Retina (tissue), 1 donor: ENCODE results near the gene SDCBP2.

Experiments
- DNase-seq: peaks from one replicate; pipeline ENCODE4 v3.0.0-alpha.2; 2016

The SDCBP2 gene

DNA sequence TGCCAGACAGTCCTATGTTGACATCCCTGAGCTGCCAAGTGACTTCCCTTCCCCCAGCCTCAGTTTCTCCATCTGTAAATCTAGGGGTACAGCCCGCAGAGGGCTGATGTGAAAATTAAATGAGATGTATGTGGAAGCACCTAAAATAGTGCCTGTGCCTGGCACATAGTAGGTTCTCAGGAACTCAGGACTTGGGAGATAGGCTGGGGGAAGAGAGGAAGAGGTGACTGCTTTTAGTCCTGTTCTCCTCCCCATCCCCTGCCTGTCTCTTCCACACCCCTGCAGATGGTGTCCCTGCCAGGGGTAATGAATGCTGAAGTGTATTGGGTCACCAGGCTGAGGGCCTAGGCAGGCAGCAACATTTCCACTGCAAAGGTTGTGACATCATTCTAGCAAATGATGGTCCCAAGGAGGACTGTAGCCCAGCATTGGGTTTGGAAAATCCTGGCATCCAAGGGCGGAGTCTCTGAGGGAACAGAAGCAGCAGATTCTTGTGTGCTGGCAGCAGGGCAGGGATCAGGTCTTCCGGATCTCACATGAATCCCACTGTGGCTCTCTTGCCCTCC is 61.0 kb downstream of the SDCBP2 start:
- no peak for DNase-seq

GRCh38 chr20:1267161-1267560 is 61.8 kb downstream of the SDCBP2 start:
- peak; percentile 28 for DNase-seq

DNA sequence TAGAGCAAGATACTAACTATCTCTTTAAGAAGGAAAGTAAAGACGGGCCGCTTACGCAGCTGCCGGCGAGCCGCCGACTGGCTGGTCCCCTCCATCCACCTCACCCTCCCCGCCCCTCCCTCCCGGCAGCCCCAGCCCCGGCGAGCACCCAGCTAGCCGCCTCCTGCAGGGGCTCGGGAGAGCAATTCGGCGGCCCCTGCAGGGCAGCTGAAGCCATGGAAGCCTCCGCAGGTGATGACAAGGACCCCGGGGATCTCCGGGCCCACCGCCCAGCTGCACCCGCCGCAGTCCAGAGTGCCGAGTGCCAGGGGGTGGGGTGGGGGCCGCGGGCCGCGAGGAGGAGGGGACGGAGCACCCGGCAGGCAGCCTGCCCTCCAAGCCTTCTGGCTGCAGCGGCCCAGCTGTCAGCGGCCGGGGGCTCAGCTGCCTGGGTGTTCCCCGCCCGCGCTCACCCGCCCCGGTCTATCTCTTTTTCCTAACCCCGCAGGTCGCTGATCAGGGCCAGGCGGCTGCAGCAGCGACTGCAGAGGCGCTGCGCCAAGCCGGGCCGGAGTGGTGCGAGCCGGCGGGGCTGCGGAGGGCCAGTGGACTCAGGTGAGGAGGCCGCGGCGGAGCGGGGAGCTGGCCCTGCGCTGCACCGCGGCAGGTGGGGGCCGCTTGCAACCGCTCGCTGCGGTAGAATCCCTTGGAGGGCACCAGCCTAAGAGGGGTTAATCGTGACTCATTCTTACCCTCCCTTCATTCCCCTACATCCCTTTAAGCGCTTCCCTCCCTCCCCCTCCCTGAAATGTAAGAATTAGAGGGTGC is 62.6 kb downstream of the SDCBP2 start, which contains the start of gene SNPH:
Gene SNPH (plus strand): TSS at position 128 of the 807 bp plus-strand sequence. CDS start 29,946 bp downstream, outside the sequence.
- DNase-seq, result peak; percentile 80

DNA sequence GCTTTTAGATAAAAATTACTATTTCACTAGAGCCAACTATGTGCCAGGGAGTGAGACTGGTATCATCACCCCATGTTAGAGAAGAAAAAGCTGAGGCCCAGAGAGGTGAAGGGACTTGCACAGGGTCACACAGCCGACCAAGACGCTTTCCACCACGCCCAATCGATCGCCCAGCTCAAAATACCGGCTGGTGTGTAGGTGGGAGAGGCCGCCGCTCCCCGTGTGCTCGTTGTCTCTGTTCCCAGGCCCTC is 63.1 kb downstream of the SDCBP2 start:
- DNase-seq, result no peak

GRCh38 chr20:1265226-1265915 is 63.6 kb downstream of the SDCBP2 start:
- DNase-seq, result no peak

- DNase-seq, result no peak
Measured at GRCh38 chr20:1264727-1265126, 64.2 kb downstream of the SDCBP2 start.

DNA sequence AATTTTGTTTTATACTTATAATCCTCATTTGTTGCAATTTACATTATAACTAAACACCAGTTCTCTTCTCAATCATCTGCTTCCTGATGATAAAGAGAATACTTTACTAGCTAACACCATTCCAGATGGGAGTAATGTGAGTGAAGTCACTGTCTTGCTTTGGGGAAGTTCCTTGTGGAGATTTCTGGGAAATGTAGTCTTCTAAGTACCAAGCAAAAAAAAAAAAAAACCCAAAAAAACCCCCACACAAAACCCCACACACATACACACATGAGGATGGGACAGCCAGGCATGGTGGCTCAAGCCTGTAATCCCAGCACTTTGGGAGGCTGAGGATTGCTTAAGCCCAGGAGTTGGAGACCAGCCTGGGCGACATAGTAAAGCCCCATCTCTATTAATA is 65.1 kb downstream of the SDCBP2 start:
- no peak for DNase-seq
